ENCODE data around the gene HECTD2. TPM values are rescaled to one million over a fixed set of nuclear protein-coding genes. Genes with fewer than 3 reads are reported as not detected.

HECTD2 gene
- total and polyA plus RNA-seq, 2 of the 8 experiments (the other 6 are each of a cell fraction or from before 2014, with no cell fraction given), result 5.7 to 11.9 TPM

DNA sequence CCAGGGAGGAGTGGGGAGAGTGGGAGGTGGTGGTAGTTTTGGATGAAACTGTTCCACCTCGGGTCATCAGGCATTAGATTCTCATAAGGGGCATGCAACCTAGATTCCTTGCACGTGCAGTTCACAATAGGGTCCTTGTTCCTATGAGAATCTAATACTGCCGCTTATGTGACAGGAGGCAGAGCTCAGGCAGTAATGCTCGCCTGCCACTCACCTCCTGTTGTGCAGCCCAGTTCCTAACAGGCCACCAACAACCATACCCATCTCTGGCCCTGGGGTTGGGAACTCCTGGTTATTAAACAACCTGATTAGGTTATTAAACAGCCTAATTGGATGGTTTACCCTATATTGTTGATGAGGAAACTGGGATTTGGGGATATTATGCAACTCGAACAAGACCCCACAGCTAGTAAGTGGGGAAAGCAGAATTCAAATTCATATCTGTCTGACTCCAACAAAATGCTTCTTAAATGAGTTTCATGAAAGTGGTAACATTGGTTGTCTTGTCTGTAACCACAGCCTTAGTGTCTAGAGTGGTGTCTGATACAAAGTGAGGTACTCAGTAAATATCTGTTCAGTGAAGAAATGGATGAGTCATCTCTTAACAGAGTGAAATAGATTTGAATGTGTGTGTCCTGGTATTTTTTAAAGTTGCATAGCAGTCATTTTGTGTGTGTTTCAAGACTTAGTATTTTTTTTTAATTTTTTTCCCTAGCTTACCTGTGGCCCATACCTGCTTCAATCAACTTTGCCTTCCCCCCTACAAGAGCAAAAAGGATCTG, 101.6 kb downstream of the HECTD2 start (continued):
- TF ChIP-seq, protein P1, sequence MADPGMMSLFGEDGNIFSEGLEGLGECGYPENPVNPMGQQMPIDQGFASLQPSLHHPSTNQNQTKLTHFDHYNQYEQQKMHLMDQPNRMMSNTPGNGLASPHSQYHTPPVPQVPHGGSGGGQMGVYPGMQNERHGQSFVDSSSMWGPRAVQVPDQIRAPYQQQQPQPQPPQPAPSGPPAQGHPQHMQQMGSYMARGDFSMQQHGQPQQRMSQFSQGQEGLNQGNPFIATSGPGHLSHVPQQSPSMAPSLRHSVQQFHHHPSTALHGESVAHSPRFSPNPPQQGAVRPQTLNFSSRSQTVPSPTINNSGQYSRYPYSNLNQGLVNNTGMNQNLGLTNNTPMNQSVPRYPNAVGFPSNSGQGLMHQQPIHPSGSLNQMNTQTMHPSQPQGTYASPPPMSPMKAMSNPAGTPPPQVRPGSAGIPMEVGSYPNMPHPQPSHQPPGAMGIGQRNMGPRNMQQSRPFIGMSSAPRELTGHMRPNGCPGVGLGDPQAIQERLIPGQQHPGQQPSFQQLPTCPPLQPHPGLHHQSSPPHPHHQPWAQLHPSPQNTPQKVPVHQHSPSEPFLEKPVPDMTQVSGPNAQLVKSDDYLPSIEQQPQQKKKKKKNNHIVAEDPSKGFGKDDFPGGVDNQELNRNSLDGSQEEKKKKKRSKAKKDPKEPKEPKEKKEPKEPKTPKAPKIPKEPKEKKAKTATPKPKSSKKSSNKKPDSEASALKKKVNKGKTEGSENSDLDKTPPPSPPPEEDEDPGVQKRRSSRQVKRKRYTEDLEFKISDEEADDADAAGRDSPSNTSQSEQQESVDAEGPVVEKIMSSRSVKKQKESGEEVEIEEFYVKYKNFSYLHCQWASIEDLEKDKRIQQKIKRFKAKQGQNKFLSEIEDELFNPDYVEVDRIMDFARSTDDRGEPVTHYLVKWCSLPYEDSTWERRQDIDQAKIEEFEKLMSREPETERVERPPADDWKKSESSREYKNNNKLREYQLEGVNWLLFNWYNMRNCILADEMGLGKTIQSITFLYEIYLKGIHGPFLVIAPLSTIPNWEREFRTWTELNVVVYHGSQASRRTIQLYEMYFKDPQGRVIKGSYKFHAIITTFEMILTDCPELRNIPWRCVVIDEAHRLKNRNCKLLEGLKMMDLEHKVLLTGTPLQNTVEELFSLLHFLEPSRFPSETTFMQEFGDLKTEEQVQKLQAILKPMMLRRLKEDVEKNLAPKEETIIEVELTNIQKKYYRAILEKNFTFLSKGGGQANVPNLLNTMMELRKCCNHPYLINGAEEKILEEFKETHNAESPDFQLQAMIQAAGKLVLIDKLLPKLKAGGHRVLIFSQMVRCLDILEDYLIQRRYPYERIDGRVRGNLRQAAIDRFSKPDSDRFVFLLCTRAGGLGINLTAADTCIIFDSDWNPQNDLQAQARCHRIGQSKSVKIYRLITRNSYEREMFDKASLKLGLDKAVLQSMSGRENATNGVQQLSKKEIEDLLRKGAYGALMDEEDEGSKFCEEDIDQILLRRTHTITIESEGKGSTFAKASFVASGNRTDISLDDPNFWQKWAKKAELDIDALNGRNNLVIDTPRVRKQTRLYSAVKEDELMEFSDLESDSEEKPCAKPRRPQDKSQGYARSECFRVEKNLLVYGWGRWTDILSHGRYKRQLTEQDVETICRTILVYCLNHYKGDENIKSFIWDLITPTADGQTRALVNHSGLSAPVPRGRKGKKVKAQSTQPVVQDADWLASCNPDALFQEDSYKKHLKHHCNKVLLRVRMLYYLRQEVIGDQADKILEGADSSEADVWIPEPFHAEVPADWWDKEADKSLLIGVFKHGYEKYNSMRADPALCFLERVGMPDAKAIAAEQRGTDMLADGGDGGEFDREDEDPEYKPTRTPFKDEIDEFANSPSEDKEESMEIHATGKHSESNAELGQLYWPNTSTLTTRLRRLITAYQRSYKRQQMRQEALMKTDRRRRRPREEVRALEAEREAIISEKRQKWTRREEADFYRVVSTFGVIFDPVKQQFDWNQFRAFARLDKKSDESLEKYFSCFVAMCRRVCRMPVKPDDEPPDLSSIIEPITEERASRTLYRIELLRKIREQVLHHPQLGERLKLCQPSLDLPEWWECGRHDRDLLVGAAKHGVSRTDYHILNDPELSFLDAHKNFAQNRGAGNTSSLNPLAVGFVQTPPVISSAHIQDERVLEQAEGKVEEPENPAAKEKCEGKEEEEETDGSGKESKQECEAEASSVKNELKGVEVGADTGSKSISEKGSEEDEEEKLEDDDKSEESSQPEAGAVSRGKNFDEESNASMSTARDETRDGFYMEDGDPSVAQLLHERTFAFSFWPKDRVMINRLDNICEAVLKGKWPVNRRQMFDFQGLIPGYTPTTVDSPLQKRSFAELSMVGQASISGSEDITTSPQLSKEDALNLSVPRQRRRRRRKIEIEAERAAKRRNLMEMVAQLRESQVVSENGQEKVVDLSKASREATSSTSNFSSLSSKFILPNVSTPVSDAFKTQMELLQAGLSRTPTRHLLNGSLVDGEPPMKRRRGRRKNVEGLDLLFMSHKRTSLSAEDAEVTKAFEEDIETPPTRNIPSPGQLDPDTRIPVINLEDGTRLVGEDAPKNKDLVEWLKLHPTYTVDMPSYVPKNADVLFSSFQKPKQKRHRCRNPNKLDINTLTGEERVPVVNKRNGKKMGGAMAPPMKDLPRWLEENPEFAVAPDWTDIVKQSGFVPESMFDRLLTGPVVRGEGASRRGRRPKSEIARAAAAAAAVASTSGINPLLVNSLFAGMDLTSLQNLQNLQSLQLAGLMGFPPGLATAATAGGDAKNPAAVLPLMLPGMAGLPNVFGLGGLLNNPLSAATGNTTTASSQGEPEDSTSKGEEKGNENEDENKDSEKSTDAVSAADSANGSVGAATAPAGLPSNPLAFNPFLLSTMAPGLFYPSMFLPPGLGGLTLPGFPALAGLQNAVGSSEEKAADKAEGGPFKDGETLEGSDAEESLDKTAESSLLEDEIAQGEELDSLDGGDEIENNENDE (IDR thresholded peaks at IDR 0.05; ENCODE audit: insufficient replicate concordance, low read length), result no peak
- no peak for TF ChIP-seq POLR2AphosphoS5 (IDR thresholded peaks at IDR 0.05; ENCODE audit: low read depth, low read length)
- no peak for TF ChIP-seq BRCA1 (IDR thresholded peaks at IDR 0.05; ENCODE audit: low read depth, low read length)

All from H1 (cell line).